Esophagus muscularis mucosa (tissue), 4 donors: ENCODE measurements around the gene PDF.

ENCODE experiments used
- CTCF ChIP-seq, 3 experiments: fragments of 200-600 bp in 2 of 3; fragments of 450-650 bp in 1 of 3; sonication (generic) in 2 of 3; IDR thresholded peaks; one replicate each; pipeline ENCODE4 v1.5.1; 2017 to 2019; ENCODE audit warnings: antibody characterized with exemption in 3 of 3, mild to moderate bottlenecking in 2 of 3, moderate library complexity in 1 of 3
- EP300 ChIP-seq: sonication (generic); formaldehyde crosslinking; IDR thresholded peaks from one replicate; pipeline ENCODE4 v1.6.1; 2017; ENCODE audit warnings: antibody characterized with exemption
- POLR2A ChIP-seq: fragments of 450-650 bp; IDR thresholded peaks from one replicate; pipeline ENCODE4 v1.6.1; 2017; ENCODE audit warnings: antibody characterized with exemption, moderate library complexity, mild to moderate bottlenecking, low read depth
- POLR2AphosphoS5 ChIP-seq, 2 donors: sonication (generic); formaldehyde crosslinking; IDR thresholded peaks; one replicate each; pipeline ENCODE4 v1.6.1; 2017; ENCODE audit warnings: antibody characterized with exemption in 2 of 2

- TF ChIP-seq EP300 (no peak), CTCF (IDR thresholded peaks at IDR 0.05) (no peak), POLR2AphosphoS5 (IDR thresholded peaks at IDR 0.05) (no peak), POLR2A (no peak)
Observed at GRCh38 chr16:69307091-69307490, 23.3 kb downstream of the PDF start.
